Amniotic stem cell (primary cell): ENCODE measurements around the gene GRIK2.

Experiments
- DNase-seq: peaks from one replicate; lab custom pipeline; 2025; lab: John Stamatoyannopoulos, UW

GRIK2 gene

GRCh38 chr6:101784094-101784493 lies 390.6 kb downstream of the GRIK2 start:
- no peak for DNase-seq

- no peak for DNase-seq
These were observed 406.0 kb downstream of the GRIK2 start for GRCh38 chr6:101799531-101799930.

GRCh38 chr6:101800598-101800997 lies 407.1 kb downstream of the GRIK2 start:
- DNase-seq = no peak

DNA sequence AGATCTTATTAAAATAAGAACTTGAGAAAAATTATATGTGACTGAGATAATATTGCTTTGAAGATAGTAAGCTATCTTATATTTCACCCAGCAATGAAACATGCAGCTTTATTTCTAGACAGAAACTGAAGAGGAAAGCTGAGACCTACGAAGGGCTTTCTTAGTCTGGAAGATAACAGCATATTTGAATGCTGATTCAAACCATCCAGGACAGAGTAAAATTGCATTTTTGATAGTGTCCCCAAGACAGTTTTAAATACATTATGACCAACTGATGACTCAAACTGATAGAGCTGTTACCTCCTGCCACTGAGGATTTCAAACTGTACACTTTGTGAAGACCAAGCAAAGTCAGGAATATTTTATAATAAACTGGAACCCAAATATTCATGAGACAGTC lies 409.6 kb downstream of the GRIK2 start:
- DNase-seq = no peak

DNA sequence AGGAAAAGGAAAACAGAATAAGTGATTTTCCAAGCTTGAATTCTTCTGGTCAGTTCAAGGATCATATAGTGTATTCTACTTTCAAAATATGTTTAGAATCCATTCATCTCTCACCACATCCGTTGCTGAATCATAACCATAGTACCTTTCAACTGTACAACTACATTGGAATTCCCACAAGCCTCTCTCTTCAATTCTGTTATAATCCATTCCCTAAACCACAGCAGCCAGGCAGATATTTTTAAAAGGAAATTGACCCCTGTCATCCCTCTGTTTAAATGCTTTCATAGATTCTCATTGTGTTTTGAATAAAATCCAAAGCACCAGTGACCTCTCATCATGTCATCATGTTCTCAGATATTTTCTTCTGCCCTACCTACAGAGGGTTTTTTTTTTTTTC lies 412.7 kb downstream of the GRIK2 start:
- DNase-seq = no peak

DNA sequence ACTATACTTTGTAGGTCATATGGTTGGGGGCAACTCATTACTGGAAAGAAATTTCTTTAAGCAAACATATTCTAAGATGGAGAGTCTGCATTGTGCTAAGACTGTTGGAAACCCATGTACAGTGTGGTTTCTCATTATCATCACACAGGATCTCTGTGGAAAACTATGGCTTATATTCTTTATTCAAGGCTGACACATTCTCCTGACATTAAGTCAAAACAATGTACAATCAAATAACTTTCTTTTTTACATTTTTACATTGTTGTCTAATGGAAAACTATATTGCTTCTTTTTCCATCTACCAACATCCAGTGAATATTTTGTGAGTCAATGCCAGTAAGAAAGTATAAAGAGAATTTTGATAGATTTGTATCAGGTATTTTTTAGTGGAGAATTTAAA lies 417.6 kb downstream of the GRIK2 start:
- DNase-seq = no peak

- DNase-seq = no peak
These were observed 423.2 kb downstream of the GRIK2 start for GRCh38 chr6:101816716-101817115.

- DNase-seq = no peak
These were observed 424.5 kb downstream of the GRIK2 start for GRCh38 chr6:101818051-101818450.

DNA sequence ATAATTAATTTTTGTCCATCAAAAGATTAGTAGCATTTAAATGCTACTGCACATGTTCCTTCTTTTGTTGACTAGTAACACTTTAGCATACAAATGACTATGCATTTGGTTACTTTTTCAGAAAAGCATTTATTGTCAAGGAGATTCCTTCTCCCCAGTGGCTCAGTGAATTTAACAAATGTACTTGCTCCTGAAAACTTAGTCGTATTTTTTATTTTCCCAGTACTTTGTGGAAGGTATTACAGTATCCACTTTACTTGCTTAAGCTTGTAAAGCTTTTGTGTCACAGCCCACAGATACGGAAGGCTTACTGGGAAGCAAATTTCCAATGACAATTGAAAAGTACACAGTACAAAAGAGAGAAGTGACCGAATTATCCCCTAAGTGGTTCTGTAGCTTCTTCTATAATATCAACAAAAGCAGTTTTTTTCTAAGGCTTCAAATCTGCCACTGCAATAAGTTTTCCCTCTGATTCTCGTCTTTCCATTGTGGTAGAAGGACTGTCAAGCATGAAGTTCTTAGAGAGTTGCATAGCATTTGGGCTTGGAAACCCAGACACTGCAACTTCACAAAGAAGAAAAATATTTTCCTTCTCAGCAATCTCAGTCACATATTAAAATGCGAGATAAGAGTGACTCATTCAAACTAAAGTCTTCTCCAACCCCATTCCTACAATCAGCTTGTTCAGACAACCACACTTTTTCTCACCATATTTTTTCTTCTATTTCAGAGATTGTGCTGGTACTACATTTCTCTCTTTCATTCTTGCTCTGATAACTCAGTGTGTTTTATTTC lies 431.2 kb downstream of the GRIK2 start:
- no peak for DNase-seq

DNA sequence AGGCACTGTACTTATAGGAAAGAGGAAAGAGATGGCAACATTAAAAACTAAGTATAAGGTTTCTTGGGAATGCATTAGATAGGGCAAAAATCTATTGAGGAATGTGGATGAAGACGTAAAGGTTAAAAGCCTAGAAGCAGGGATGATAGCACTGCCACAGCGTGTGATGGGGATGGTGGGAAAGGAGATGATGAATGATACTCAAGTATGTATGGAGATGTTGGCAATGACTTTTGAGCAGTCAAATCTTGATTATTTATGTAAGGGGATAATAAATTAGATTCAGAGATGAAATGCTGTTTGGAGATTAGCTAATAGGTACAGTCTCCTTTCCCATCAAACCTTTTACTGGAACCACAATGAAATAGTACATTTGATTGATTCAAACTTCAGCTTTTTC lies 432.8 kb downstream of the GRIK2 start:
- DNase-seq = no peak

- no peak for DNase-seq
These were observed 433.2 kb downstream of the GRIK2 start for GRCh38 chr6:101826678-101827077.

DNA sequence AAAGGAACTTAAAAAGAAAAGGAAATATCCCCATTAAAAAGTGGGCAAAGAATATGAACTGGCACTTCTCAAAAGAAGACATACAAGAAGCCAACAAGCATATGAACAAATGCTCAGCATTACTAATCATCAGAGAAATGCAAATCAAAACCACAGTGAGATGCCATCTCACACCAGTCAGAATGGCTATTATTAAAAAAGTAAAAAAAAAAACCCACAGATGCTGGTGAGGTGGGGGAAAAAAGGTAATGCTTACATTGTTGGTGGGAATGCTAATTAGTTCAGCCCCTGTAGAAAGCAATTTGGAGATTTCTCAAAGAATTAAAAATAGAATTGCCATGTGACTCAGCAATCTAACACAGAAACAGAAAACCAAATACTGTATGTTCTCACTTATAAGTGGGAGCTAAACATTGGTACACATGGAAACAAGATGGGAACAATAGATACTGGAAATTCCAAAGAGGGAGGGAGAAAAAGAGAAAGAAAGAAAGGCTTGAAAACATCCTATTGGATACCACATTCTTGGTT lies 437.1 kb downstream of the GRIK2 start:
- no peak for DNase-seq

DNA sequence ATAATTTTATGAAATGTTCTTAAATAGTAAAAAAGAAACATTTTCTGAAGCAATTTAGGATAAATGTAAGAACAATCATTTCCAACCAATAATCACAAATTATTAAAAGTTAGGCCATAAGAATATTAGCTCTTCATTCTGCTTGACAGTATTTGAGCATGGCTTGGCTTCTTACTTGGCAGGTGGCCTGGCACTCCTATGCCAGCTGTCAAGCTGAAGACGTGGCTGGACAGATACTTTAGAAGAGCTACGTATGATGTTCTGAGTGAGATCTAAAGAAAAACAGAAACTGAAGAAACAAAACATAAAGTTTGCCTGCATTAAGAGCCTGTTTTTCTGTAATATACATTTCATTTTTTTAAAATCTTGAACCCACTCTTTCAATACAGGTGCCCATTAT lies 438.9 kb downstream of the GRIK2 start:
- DNase-seq = no peak

DNA sequence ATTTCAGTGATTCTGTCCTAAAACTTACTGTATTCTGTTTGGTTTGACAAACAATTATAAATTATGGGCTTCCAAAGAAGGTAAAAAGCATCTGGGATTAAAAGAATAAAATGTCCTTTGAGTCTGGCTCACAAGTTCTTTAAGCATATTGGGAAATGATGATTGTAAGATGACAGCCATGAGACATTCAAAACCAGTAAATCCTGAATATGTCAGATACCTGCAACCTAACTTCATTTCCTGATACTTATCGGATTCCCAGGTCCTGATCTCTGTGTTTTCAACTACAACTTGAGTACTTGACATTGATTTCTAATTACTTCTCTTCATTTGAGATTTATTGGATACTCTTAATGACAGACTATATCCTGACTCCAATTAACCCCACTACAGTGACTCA lies 446.6 kb downstream of the GRIK2 start:
- DNase-seq = no peak

GRCh38 chr6:101845172-101845571 lies 451.7 kb downstream of the GRIK2 start:
- no peak for DNase-seq

GRCh38 chr6:101845621-101846020 lies 452.1 kb downstream of the GRIK2 start:
- DNase-seq = no peak

DNA sequence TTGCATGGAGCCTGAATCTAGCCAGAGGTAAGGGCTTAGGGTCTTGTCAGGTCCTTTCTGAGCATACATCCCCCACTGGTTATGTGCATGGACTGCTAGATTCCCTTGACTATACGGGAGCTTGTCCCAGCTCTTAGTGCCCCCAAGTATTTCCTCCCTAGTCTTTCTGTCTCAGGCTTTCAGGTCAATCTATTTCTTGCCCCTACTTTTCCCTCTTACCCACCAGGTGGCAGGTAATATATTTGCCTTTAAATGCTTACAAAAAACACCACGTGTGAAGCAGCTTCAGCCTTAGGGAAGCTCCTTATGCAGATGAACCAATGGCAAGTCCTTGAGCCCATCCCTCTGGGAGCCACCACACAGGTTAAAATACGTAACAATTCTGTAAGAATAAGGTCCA lies 454.2 kb downstream of the GRIK2 start:
- DNase-seq = no peak

DNA sequence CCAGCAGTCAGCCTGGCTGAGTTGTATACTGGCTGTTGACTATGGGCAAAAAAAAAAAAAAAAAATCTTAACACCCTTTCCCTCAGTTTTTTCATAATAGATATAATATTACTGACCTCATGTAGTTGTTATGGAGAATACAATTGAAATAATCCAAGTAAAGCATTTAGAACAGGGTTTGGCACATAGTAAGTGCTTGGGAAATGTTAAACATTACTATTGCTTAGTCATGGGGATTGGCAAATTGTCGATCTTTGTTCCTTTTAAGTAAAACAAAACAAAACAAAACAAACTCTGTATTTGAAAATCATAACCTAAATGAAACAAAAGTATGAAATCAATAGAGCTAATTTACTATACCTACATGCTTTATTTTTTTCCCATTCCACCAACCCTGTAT lies 458.4 kb downstream of the GRIK2 start:
- no peak for DNase-seq

- no peak for DNase-seq
These were observed 459.9 kb downstream of the GRIK2 start for GRCh38 chr6:101853231-101854085.

DNA sequence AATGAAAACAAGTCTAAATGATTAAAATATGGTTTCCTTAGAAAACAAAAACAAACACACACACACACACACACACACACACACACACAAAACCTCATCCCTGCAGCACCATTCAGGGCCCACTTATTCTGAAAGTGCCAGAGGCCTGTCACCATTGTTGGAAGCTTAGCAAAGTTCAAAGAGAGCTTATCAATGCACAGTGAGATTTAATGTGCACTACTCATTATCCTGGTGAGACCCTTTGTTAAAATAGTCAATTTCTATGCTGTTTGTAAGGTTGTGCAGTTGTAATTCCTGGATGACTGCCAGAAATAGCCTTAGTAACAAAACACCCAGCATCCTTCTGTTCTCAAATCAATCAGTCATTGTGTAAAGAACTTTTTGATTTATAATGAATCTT lies 482.9 kb downstream of the GRIK2 start:
- no peak for DNase-seq

- DNase-seq = no peak
These were observed 485.2 kb downstream of the GRIK2 start for GRCh38 chr6:101878554-101879276.

DNA sequence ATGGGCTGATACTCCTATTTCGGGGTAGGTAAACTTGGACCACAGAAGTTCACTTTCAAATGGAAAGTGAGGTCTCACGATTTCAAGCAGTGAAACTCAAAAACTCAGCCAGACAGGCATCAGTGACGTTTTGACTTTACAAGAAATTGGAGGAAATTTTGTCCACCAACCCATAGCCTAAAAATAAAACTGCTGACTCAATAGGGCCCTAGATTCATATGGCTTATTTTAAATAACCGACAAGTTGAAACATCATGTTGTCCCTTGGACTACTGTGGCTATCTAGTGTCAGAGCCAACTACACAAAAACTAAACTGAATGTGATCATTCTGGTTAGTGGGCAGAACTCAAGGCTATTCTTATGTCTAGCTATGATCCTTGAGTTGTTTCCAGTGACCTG lies 486.3 kb downstream of the GRIK2 start:
- DNase-seq = no peak
